IMR-90 (cell line): ENCODE measurements around the gene SLC6A6.

Experiments
- POLR2A ChIP-seq: IDR thresholded peaks from 2 replicates; pipeline ENCODE4 v1.6.1; 2012; ENCODE audit warnings: mild to moderate bottlenecking, low read depth, low read length
- SMC3 ChIP-seq: fragments of 150-350 bp; IDR thresholded peaks from 2 replicates; pipeline ENCODE4 v1.6.1; 2016; ENCODE audit warnings: low read depth, mild to moderate bottlenecking, antibody characterized with exemption, low read length, moderate library complexity
- TF ChIP-seq, protein P1 (sequence below): conservative IDR thresholded peaks from 2 replicates; pipeline ENCODE4 v1.5.1; 2012; ENCODE audit warnings: mild to moderate bottlenecking, low read depth, low read length, improper control_type of control experiment

DNA sequence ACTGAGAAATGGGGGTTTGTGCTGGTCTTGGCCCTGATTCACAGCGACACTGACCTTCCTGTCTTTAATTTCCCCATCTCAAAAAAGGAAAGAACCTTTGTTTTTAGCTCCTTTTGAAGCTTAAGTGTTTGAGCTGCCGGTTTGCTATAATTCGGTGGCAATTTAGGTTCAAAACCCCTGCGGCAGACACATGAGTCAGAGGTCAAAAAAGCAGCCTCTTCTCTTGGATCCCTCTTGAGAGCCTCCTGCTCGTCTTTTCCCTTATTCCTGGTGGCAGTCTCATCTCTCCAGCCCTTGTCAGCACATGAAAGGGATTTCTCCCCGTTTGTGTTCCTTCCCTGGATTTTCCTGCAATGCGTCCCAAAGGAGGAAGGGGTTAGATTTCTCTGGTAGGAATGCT lies 73.2 kb downstream of the SLC6A6 start:
- TF ChIP-seq, protein P1, sequence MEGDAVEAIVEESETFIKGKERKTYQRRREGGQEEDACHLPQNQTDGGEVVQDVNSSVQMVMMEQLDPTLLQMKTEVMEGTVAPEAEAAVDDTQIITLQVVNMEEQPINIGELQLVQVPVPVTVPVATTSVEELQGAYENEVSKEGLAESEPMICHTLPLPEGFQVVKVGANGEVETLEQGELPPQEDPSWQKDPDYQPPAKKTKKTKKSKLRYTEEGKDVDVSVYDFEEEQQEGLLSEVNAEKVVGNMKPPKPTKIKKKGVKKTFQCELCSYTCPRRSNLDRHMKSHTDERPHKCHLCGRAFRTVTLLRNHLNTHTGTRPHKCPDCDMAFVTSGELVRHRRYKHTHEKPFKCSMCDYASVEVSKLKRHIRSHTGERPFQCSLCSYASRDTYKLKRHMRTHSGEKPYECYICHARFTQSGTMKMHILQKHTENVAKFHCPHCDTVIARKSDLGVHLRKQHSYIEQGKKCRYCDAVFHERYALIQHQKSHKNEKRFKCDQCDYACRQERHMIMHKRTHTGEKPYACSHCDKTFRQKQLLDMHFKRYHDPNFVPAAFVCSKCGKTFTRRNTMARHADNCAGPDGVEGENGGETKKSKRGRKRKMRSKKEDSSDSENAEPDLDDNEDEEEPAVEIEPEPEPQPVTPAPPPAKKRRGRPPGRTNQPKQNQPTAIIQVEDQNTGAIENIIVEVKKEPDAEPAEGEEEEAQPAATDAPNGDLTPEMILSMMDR: no peak
- TF ChIP-seq POLR2A (no peak), SMC3 (no peak)
